Measurements from ENCODE around the gene C20orf173.
"Not testable (repeated sequence)": the region's sequence is repeated elsewhere in the genome, so short reads cannot be mapped to it uniquely, and the experiment has no call there.

The C20orf173 gene

DNA sequence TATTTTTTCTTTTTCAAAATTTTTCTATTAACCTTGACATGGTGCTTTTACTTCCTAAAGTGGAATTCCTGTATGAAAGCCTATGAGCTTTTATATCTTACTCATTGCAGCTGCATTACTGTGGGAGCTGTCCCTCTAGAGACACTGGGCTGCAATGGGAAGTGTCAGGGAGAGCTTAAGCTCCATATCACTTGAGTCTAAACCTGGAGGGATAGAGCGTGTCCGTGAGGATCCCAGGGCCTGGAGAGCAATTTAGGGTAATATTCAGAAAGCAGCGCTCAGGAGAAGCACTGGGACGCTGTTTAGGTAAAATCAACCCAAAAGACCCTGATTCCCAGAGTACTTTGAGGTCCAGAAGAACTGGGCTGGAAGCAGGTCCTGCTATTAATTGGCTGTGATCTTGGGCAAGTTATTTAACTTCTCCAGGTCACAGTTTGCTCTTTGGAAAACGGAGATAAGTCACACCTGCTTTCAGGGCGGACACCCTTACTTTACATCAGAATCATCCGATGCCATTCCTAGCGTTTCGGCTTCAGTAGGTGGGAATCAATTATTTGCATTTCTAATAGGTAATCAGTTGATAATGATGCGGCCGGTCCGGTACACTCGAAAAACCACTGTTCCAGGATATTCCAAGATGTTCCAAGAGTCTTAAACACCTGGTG, 11.8 kb upstream of the C20orf173 start:
- TF ChIP-seq, protein P1, sequence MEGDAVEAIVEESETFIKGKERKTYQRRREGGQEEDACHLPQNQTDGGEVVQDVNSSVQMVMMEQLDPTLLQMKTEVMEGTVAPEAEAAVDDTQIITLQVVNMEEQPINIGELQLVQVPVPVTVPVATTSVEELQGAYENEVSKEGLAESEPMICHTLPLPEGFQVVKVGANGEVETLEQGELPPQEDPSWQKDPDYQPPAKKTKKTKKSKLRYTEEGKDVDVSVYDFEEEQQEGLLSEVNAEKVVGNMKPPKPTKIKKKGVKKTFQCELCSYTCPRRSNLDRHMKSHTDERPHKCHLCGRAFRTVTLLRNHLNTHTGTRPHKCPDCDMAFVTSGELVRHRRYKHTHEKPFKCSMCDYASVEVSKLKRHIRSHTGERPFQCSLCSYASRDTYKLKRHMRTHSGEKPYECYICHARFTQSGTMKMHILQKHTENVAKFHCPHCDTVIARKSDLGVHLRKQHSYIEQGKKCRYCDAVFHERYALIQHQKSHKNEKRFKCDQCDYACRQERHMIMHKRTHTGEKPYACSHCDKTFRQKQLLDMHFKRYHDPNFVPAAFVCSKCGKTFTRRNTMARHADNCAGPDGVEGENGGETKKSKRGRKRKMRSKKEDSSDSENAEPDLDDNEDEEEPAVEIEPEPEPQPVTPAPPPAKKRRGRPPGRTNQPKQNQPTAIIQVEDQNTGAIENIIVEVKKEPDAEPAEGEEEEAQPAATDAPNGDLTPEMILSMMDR (IDR thresholded peaks at IDR 0.05; ENCODE audit: insufficient read depth, low read depth, low read length, missing control alignments) = no peak
- H3K4me3 ChIP-seq (ENCODE audit: low read depth, low read length) = peak overlapping the region; percentile 92
- no peak for DNase-seq (ENCODE audit: low read depth)

DNA sequence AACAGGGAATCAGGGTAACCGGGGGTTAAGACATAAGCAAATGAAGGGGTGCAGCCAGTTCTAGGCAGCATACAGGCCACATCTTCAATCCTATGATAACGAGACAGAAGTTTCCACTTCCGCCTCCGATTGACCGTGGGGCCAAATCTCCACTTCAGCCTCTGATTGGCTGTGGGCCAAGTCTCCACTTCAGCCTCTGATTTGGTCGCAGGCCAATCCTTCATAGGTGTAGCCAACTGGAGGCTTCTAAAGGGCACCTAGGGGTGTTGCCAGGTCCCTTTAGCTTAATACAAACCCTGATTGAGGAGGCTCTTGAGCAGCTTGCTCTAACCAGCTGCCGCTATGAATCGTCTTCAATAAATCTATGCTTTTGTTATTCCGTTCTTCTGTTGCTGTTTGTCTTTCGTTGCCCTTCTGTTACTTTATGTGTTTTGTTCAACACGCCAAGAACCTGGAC, 10.3 kb upstream of the C20orf173 start:
- TF ChIP-seq, protein P1 (IDR thresholded peaks at IDR 0.05; ENCODE audit: insufficient read depth, low read depth, low read length, missing control alignments) = no peak
- no peak overlapping the region for H3K4me3 ChIP-seq (ENCODE audit: low read depth, low read length)
- DNase-seq (ENCODE audit: low read depth) = peak; percentile 37

DNA sequence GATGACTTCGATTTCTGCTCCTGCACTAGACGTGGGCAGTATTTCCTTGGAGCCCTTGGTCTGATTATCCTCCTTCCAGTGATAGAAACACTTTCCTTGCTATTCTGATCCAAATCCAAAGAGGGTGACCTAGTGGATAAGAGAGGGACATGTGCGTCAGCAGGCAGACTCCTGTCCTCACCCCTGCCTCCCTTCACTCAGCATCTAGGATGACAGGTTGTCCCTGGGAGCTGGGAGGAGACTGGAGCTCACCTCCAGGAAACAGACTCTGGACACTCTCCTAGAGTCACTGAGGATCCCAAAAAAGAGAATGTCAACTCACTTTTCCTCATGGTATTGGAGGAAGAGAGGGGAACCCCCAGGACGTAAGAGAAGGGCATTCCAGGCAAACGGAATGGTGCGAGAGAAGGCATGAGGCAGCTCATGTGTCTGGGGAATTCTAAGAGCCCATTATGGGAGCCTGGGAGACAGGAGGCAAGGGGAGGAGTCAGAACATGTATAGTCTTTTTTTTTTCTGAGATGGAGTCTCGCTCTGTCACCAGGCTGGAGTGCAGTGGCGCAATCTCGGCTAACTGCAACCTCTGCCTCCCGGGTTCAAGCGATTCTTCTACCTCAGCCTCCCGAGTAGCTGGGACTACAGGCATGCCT, 2.2 kb downstream of the C20orf173 start:
- no peak for DNase-seq (ENCODE audit: low read depth)
- H3K4me3 ChIP-seq (ENCODE audit: low read depth, low read length) = no peak overlapping the region
- TF ChIP-seq, protein P1 (IDR thresholded peaks at IDR 0.05; ENCODE audit: insufficient read depth, low read depth, low read length, missing control alignments) = no peak

DNA sequence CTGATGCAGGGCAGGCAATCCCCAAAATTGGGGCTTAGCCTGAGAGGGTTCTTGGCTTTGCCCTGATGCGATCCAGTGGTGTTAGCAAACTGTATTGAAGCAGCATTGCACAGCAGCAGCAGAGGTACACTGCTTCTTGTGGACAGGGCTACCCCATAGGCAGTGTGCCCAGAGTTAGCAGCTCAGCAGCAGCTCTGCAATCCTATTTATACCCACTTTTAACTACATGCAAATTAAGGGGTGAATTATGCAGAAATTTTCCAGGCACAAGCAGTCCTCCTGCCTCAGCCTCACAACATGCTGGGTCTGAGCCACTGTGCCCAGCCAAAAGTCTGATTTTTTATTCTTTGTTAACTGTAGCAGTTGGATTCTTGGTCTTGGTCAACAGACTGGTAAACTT, 3.8 kb downstream of the C20orf173 start:
- no peak overlapping the region for H3K4me3 ChIP-seq (ENCODE audit: low read depth, low read length)
- no peak for DNase-seq (ENCODE audit: low read depth)
- TF ChIP-seq, protein P1 (IDR thresholded peaks at IDR 0.05; ENCODE audit: insufficient read depth, low read depth, low read length, missing control alignments) = no peak

DNA sequence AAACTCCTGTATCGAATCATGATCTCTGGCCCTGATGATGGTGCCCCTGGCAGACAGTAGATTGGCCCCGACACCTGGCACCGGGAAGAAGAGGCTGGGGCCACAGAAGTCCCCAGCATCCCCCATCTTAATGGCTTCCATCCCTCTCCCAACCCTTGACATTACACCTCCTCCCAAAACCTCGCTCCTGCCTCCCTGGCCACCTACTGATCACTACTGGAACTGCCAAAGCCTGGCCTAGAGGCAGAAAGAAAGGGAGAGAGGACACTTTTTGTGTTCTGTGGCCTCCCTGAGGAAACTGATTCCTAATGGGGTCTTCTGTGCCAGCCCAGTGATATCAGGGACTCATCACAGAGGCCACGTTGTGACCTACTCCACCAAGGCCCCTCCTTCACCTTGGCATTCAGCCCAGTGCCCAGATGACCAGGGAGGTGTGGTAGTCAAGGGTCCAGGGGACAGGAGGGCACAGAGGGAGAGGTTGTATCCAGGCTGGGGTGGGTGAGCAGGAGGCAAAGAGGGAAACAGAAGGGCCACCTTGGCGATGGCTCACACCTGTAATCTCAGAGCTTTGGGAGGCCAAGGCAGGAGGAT, 6.1 kb downstream of the C20orf173 start:
- peak; percentile 21 for DNase-seq (ENCODE audit: low read depth)
- H3K4me3 ChIP-seq (ENCODE audit: low read depth, low read length) = no peak overlapping the region
- TF ChIP-seq, protein P1 (IDR thresholded peaks at IDR 0.05; ENCODE audit: insufficient read depth, low read depth, low read length, missing control alignments) = peak; percentile 63

DNA sequence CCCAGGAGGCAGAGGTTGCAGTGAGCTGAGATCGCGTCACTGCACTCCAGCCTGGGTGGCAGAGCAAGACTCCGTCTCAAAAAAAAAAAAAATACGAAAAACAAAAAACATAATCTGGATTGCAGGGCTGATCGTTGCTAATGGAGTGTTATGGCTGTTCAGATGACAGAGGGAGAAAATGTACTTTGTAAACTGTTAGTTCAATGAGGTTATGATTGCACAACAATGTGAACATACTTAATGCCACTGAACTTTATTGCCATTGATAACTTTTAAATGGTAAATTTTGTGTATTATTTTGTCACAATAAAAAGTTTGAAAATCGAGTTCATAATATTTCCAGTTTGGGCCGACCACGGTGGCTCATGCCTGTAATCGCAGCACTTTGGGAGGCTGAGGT, 10.5 kb downstream of the C20orf173 start:
- TF ChIP-seq, protein P1 (IDR thresholded peaks at IDR 0.05; ENCODE audit: insufficient read depth, low read depth, low read length, missing control alignments) = no peak

DNA sequence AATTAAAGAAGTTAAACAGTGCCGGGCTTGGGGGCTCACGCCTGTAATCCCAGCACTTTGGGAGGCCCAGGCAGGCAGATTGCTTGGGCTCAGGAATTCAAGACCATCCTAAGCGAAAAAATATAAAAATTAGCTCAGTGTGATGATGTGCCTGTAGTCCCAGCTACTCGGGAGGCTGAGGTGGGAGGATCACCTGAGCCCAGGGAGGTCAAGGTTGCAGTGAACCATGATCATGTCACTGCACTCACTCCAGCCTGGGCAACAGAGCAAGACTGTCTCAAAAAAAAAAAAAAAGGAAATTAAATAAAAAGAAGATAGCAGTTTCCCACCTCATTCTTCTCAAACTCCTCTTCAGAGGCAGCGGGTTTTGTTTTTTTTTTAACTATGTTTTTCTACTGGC, 11.7 kb downstream of the C20orf173 start:
- H3K4me3 ChIP-seq (ENCODE audit: low read depth, low read length); DNase-seq (ENCODE audit: low read depth): not testable (repeated sequence)

More for the DNA sequence above, 10.5 kb downstream of the C20orf173 start:
- no peak for DNase-seq (ENCODE audit: low read depth)
- no peak overlapping the region for H3K4me3 ChIP-seq (ENCODE audit: low read depth, low read length)
